SK-N-MC (cell line): ENCODE results near the gene KPNA1.

Experiments
- EZH2 ChIP-seq: fragments of 200-600 bp; sonication (generic); IDR thresholded peaks from one replicate; pipeline ENCODE4 v1.6.1; 2017; ENCODE audit warnings: antibody characterized with exemption
- FOXP2 ChIP-seq: optimal IDR thresholded peaks from 2 replicates; pipeline ENCODE3; 2011; ENCODE audit warnings: mild to moderate bottlenecking, moderate library complexity; ENCODE audit not compliant: insufficient read depth; ENCODE audit errors: extremely low read length, control extremely low read depth
- POLR2AphosphoS5 ChIP-seq: IDR thresholded peaks from 2 replicates; pipeline ENCODE4 v1.6.1; 2012; ENCODE audit warnings: mild to moderate bottlenecking, low read depth, low read length, borderline replicate concordance

DNA sequence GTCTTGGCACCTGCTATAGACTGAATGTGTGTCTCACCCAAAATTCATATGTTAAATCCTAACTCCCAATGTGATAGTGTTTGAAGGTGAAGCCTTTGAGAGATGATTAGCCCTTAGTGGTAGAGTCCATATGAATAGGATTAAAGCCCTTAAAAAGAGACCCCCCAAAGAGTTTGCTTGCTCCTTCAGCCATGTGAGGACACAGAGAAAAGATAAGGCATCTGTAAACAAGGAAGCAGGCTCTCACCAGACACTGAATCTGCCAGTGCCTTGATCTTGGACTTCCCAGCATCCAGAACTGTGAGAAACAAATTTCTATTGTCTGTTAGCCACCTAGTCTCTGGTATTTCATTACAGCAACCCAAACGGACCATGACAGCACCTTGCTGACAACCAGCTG is 16.6 kb downstream of the KPNA1 start:
- no peak for TF ChIP-seq EZH2
- no peak for TF ChIP-seq POLR2AphosphoS5
- TF ChIP-seq FOXP2, result no peak
